NB4 (cell line): ENCODE results near the gene PPP1R12B.
"Not testable (repeated sequence)": the region's sequence is repeated elsewhere in the genome, so short reads cannot be mapped to it uniquely, and the experiment has no call there.

Experiments used
- DNase-seq: peaks from one replicate; pipeline ENCODE4 v3.0.0; 2010; ENCODE audit warnings: low read depth
- H3K4me3 ChIP-seq: one replicate; pipeline ENCODE4 v1.5.1; 2011; ENCODE audit warnings: mild to moderate bottlenecking, low read depth, low read length, moderate library complexity
- POLR2A ChIP-seq: IDR thresholded peaks from 2 replicates; pipeline ENCODE4 v1.6.1; 2011; ENCODE audit warnings: mild to moderate bottlenecking; ENCODE audit not compliant: insufficient read length; ENCODE audit errors: extremely low read depth
- TF ChIP-seq, protein P1 (sequence below): IDR thresholded peaks from one replicate; pipeline ENCODE4 v1.5.1; 2012; ENCODE audit warnings: low read depth, low read length
- TF ChIP-seq, protein P2 (sequence below): IDR thresholded peaks from 2 replicates; pipeline ENCODE4 v1.6.1; 2011; ENCODE audit warnings: low read depth, low read length

Gene PPP1R12B

DNA sequence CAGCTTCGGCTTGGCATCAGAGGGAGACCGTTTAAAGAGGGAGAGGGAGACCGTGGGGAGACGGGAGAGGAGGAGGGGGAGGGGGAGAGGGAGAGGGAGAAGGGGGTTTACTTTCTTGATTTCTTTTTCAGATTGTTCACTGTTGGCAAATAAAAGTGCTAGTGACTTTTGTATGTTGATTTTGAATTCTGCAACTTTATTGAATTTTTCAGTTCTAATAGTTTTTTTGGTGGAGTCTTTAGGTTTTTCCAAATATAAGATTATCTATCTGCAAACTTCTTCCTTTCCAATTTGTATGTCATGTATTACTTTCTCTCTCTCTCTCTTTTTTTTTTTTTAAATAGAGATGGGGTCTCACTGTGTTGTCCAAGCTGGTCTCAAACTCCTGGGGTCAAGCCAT lies 104.0 kb downstream of the PPP1R12B start:
- no peak overlapping the region for H3K4me3 ChIP-seq
- no peak for DNase-seq
- TF ChIP-seq, protein P1, sequence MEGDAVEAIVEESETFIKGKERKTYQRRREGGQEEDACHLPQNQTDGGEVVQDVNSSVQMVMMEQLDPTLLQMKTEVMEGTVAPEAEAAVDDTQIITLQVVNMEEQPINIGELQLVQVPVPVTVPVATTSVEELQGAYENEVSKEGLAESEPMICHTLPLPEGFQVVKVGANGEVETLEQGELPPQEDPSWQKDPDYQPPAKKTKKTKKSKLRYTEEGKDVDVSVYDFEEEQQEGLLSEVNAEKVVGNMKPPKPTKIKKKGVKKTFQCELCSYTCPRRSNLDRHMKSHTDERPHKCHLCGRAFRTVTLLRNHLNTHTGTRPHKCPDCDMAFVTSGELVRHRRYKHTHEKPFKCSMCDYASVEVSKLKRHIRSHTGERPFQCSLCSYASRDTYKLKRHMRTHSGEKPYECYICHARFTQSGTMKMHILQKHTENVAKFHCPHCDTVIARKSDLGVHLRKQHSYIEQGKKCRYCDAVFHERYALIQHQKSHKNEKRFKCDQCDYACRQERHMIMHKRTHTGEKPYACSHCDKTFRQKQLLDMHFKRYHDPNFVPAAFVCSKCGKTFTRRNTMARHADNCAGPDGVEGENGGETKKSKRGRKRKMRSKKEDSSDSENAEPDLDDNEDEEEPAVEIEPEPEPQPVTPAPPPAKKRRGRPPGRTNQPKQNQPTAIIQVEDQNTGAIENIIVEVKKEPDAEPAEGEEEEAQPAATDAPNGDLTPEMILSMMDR, result no peak

DNA sequence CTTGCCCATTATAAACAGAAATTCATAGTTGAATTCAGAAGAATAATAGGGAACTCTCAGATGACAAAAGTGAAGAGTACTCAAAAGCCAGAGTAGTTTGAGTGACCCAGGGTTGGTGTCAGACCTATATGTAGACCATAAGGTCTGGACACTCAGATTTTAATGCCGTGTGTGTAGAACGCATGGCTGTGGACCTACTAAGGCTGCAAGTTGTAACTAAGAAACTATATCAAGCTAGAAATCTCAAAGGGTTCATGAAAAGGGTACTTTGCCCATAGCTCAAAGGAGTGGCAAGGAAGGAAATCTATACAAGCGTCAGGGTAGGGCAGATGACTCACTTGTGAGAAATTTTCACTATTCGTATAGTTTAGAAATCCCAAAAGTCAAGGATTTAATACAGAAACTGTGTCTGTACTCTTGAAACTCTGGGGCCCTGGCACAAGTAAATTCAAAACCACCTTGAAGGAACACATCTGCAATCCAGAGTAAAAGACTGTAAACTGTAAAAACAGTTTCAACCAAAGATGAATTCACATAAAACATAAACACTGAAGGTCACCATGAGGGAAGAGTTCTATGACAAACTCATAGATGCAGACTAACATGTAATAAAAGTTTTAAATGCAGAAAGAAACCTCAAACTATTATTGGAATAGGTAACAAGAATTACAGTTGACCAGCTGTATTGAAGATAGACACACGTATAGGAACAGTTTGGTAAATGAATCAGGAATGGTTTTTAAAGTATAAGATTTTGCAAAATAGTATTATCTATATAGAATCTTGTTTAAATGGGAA lies 108.1 kb downstream of the PPP1R12B start:
- DNase-seq, H3K4me3 ChIP-seq: not testable (repeated sequence)

DNA sequence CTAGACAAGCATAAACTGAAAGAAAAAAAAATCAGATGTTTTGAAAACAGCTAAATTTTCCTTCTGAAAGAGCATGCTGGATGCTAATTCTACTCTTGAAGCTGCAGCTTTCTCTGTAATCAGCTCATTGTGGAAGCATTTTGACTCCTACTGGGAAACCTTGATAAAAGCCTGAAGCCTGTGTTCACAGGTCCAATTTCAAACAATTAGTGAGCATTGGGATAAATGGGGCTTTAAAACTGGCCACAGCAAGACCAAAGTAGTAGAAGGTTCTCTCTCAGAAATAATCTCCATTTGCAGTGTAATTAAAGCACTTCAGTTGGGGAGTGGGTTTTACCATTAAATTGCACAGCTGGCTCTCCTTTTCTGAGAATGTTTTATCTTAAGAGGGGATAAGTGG lies 110.2 kb downstream of the PPP1R12B start:
- not testable (repeated sequence) for DNase-seq, H3K4me3 ChIP-seq

DNA sequence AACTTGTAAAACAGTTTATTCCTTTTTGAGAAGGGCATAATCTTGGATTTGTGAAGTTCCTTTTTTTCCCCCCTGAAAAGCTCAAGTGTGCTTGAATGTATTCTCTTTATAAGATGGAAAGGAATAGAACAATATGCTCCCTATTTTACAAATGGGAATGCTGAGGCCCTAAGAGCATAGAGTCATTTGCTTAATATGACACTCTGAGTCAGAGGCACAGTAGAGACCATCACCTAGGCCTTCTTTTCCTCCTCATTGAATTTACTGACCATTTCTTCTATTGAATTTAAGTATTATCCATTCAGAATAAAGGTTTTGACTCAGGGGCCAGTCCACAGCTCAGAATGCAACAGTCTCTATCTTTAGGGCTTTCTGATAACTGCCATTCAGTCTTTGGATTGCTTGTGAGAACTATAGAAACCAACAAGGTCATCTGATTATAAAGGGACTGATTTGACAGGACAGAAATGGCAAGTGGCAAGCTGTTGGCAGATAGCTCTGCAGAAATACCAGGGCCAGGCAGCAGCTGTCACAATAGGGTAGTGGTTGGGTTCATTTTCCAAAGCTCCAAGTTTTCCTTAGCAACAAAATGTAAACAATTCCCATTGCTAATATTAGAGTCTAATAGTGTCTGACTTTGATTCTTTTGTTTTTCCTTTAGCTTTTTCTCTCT lies 111.1 kb downstream of the PPP1R12B start:
- DNase-seq, result not testable (repeated sequence)

DNA sequence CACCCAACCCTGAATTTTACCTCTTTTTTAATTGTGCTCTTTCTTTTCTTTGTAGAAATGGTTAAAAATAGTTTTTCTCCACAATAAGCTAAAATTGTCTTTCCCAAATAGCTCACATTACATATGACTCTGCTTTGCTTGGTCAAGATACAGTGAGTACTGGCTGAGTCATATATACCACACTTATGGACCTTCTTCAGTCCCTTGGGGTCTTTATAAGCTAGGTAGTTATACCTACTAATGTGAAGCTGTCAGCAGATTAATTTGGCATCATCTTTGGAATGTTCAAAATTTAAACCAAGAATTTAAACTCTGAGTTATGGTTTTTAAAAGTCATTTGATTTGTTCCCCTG lies 111.6 kb downstream of the PPP1R12B start:
- not testable (repeated sequence) for H3K4me3 ChIP-seq, DNase-seq

More for the DNA sequence above, 111.1 kb downstream of the PPP1R12B start:
- not testable (repeated sequence) for H3K4me3 ChIP-seq

DNA sequence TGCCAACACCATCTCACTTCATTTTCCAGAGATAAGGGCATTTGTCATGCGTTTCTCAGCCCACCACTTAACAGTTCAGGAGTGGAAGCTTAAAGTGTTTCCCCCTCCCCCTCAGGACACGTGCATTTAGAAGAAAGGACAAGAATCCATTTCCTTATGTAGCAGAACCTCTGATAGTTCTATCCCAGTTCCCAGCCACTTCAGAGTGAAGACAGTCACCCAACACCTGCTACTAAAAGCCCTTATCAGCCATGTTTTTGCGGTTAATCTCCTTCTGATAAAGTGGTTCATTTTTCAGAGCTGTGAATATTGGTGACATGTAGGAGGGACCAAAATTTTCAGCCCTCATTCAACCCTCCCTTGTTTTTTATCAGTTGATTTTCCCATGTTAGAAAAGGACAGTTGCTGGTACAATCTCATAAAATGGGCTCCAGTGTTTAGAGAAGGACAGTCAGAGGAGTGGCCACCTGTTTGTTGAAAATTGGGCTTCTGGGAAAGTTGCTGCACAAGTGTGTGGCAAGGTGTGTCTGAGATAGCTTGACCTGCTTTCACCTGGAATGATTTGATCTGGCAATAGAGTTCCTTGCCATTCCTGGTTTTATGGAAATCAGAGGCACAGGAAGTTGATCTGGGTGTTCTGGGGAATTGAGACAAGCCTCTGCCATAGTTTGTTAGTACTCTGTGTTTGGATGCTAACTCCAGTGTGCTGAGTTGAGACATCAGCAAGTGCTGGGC lies 114.0 kb downstream of the PPP1R12B start:
- H3K4me3 ChIP-seq, result no peak overlapping the region
- no peak for TF ChIP-seq POLR2A
- TF ChIP-seq, protein P2, sequence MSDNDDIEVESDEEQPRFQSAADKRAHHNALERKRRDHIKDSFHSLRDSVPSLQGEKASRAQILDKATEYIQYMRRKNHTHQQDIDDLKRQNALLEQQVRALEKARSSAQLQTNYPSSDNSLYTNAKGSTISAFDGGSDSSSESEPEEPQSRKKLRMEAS, result no peak
- DNase-seq, result no peak

DNA sequence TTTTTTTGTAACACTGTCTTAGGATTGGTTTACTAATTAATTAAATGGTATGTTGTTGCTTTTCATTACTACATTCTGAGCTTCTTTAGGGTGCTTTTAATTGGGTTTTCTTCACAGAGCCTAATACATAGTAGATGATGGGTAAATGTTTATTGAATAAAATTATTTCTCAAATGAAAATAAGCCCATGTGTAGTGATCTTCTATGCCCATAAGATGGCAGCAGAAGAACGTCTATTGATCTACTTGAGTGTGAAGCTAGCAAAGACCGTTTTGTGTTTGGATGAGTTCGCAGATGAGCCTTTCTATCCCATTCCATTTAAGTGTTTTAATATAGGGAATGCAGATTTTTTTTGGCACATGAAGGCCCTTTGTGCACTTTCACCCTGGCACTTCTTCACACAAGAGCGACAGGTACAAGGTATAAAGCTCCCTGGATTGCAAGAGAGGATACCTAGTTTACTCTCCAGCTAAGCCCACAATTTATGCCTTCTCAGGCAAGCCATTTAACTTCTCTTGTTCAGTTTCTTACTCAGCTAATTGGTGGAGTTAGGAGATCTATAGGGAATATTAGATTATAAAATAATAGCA lies 115.7 kb downstream of the PPP1R12B start:
- H3K4me3 ChIP-seq, result not testable (repeated sequence)
- peak; percentile 72 for DNase-seq
- TF ChIP-seq, protein P1, result peak; percentile 22

DNA sequence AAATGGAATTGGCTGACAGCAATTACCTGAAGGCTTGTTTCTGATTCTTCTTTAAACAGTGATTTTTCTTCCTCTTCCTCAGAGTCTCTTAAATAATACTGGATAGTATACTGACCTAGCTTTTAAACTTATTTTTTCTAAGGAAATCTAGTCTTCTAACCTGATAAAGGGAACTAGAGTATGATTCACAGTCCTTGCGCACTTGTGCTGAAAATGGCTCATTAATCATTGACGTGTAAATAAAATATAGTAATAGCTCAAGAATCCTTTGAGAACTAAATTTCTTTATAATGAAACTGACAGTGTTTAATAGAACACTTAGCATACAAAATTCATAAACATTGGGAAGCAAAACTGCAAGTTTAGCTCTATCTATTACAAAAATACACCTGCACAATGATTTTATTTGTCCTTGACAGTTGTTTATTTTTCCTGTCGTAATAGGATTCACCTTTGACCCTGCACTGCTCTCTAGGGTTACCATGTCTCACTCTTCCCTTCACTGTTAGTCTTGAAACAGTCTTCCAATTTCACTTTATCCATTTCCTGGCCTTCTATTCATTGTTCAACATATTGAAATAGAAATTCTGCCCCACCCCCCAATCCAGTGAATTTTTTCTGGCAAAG lies 117.3 kb downstream of the PPP1R12B start:
- DNase-seq, result not testable (repeated sequence)

DNA sequence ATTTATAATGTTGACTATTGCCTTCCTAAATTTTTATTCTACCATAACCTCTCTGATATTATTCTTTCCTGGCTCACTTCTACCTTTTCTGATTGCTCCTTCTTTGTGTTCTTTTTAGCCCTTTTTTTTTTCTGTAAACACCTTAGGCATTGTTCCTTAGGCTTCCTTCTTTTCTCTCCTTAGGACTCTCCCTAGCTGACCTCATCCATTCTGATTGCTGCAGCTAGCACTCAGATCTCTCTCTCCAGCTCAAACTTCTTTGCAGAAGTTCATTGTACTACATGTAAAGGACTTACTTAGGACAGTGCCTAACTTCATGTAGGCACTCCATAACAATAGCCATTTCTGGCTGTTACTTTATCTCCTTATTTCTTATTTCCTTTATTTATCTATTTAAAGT lies 117.8 kb downstream of the PPP1R12B start:
- not testable (repeated sequence) for H3K4me3 ChIP-seq, DNase-seq

More for the DNA sequence above, 117.3 kb downstream of the PPP1R12B start:
- not testable (repeated sequence) for H3K4me3 ChIP-seq

DNA sequence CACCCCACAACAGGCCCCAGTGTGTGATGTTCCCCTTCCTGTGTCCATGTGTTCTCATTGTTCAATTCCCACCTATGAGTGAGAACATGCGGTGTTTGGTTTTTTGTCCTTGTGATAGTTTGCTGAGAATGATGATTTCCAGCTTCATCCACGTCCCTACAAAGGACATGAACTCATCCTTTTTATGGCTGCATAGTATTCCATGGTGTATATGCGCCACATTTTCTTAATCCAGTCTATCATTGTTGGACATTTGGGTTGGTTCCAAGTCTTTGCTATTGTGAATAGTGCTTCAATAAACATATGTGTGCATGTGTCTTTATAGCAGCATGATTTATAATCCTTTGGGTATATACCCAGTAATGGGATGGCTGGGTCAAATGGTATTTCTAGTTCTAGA lies 118.9 kb downstream of the PPP1R12B start:
- DNase-seq, H3K4me3 ChIP-seq: not testable (repeated sequence)

DNA sequence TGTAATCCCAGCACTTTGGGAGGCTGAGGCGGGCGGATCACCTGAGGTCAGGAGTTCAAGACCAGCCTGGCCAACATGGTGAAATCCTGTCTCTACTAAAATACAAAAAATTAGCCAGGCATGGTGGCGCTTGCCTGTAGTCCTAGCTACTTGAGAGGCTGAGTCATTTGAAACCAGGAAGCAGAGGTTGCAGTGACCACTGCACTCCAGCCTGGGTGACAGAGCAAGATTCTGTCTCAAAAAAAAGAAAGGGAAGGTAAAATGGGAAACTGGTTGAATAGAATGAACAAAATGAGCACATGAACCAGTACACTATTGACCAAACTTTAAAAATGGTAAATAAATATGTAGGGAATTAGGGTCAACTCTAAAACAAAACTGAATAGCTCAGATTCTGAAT lies 120.2 kb downstream of the PPP1R12B start:
- peak; percentile 55 for DNase-seq
- H3K4me3 ChIP-seq, result not testable (repeated sequence)

DNA sequence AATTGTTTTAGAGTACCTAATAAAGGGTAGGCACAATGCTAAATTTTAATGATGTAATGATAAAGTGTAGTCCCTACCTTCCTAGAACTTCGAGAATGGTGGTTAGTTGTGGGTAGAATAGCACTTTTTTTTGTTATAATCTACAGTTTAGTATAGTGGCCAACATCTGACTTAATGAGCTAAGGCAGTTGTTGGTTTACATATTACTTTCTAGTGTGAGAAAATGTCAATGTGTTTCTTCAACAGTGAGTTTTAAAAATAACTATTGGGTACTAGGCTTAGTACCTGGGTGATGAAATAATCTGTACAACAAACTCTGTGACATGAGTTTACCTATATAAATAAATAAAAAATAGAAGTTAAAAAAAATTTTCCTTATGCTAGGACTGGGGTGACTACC lies 120.6 kb downstream of the PPP1R12B start:
- DNase-seq, H3K4me3 ChIP-seq: not testable (repeated sequence)
